SH-SY5Y (cell line): ENCODE measurements around the gene FGF1.

Experiments
- GATA2 ChIP-seq: IDR thresholded peaks from 2 replicates; pipeline ENCODE4 v1.6.1; 2011; ENCODE audit warnings: mild to moderate bottlenecking, low read depth, low read length
- GATA3 ChIP-seq: IDR thresholded peaks from 2 replicates; pipeline ENCODE4 v1.6.1; 2011; ENCODE audit warnings: low read depth, mild to moderate bottlenecking, low read length, moderate library complexity

Gene FGF1

GRCh38 chr5:142645456-142645855, 40.4 kb downstream of the FGF1 start:
- TF ChIP-seq GATA3 (no peak), GATA2 (no peak)

GRCh38 chr5:142644640-142645361, 41.1 kb downstream of the FGF1 start:
- no peak for TF ChIP-seq GATA3
- TF ChIP-seq GATA2, result no peak

GRCh38 chr5:142644127-142644526, 41.8 kb downstream of the FGF1 start:
- TF ChIP-seq GATA3 (no peak), GATA2 (no peak)

- TF ChIP-seq GATA2, result no peak
- TF ChIP-seq GATA3, result no peak
Measured at GRCh38 chr5:142643634-142644033, 42.3 kb downstream of the FGF1 start.

- no peak for TF ChIP-seq GATA3
- TF ChIP-seq GATA2, result no peak
Measured at GRCh38 chr5:142642427-142642826, 43.5 kb downstream of the FGF1 start.

GRCh38 chr5:142641711-142642110, 44.2 kb downstream of the FGF1 start:
- TF ChIP-seq GATA2 (no peak), GATA3 (no peak)

GRCh38 chr5:142640316-142641005, 45.4 kb downstream of the FGF1 start:
- TF ChIP-seq GATA2, result no peak
- no peak for TF ChIP-seq GATA3

- TF ChIP-seq GATA3 (no peak), GATA2 (no peak)
Measured at GRCh38 chr5:142639455-142639854, 46.4 kb downstream of the FGF1 start.

- no peak for TF ChIP-seq GATA2
- TF ChIP-seq GATA3, result no peak
Measured at GRCh38 chr5:142637871-142638270, 48.0 kb downstream of the FGF1 start.

GRCh38 chr5:142636698-142637324, 49.1 kb downstream of the FGF1 start:
- TF ChIP-seq GATA2, result no peak
- no peak for TF ChIP-seq GATA3

- TF ChIP-seq GATA2 (peak; percentile 98), GATA3 (peak; percentile 91)
Measured at GRCh38 chr5:142636093-142636492, 49.8 kb downstream of the FGF1 start.

- TF ChIP-seq GATA3, result no peak
- no peak for TF ChIP-seq GATA2
Measured at GRCh38 chr5:142634216-142635011, 51.5 kb downstream of the FGF1 start.

- TF ChIP-seq GATA3 (no peak), GATA2 (no peak)
Measured at GRCh38 chr5:142630927-142631539, 54.9 kb downstream of the FGF1 start.

GRCh38 chr5:142627383-142628217, 58.3 kb downstream of the FGF1 start:
- TF ChIP-seq GATA3, result no peak
- no peak for TF ChIP-seq GATA2
